ENCODE data around the gene TMEM250. TPM values are rescaled to one million over a fixed set of nuclear protein-coding genes. Genes with fewer than 3 reads are reported as not detected.
A peak's percentile ranks its signal among the peaks of the same experiment; 100 is the strongest.

TMEM250 gene
- total and polyA plus RNA-seq, 9 of the 15 experiments (the other 6 are each of a cell fraction or from before 2014, with no cell fraction given) = 0.32 to 44.6 (median 12.2) TPM

- peaks cover 63% of the 10 kb centered on the region for H3K79me2 ChIP-seq (ENCODE audit: control insufficient read depth, insufficient read depth, low read length)
- ChIA-PET CTCF (ENCODE audit: low intra/inter-chr PET ratio) (no interaction called here), POLR2A (interaction anchor here (0.5 to 2.1 kb wide), 7 partner anchors 10 to 630 kb away, joined by 3 to 9 read pairs (median 3); no protein-coding TSS in a partner anchor)
- intact Hi-C loops (cut with micrococcal nuclease) (loop anchor here (10.0 kb wide), 1 partner anchor 129 kb away; the partner anchor contains the start of gene UBAC1), in situ Hi-C loops (cut with MboI) (no loop called here)
- ATAC-seq (peak; percentile 77), FAIRE-seq (peak; percentile 80), DNase-seq (ENCODE audit: extremely low read depth in 1 of 4, low spot score in 3 of 4) (peak; percentile 67 to 85 (median 74))
- peak overlapping the region; percentile 93 for H3K27ac ChIP-seq (ENCODE audit: extremely low read depth, low read depth, low read length)
- H3K27me3 ChIP-seq (ENCODE audit: control insufficient read depth in 2 of 2, insufficient read depth in 2 of 2, low read length in 2 of 2) = no peaks in the 10 kb centered on the region
- peaks cover 22% of the 10 kb centered on the region; the same call in 2 of the 3 replicates for H3K36me3 ChIP-seq (ENCODE audit: control insufficient read depth, insufficient read depth, low read length)
- peak overlapping the region; percentile 84 for H3K4me2 ChIP-seq (ENCODE audit: insufficient read depth, low read length)
- H3K9me3 ChIP-seq (replicated peaks; ENCODE audit: control insufficient read depth, insufficient read depth, low read depth, low read length) = no peaks in the 10 kb centered on the region
- H4K20me1 ChIP-seq (replicated peaks; ENCODE audit: control insufficient read depth, insufficient read depth, low read length) = peaks cover 16% of the 10 kb centered on the region; the same call in 1 of the 2 replicates
- peak overlapping the region; percentile 62; the same call in 1 of the 2 replicates for H2AFZ ChIP-seq (ENCODE audit: low read depth, low read length)
- no peaks in the 10 kb centered on the region for H3K9me1 ChIP-seq (ENCODE audit: control insufficient read depth, insufficient read depth, low read length)
- H3K4me1 ChIP-seq (replicated peaks in 1 of 2; ENCODE audit: control insufficient read depth in 2 of 2, insufficient read depth in 2 of 2, low read length in 2 of 2) = peaks cover 20 to 72% of the 10 kb centered on the region in 2 experiments; a peak in 4 of 5 replicates
- peak overlapping the region; percentile 70 for H3K4me3 ChIP-seq
- peak overlapping the region; percentile 78 to 98 for H3K9ac ChIP-seq (ENCODE audit: insufficient read depth in 1 of 2, low read depth in 2 of 2, low read length in 2 of 2)
- 4% methylated on average over 10 of the region's 16 CpGs for WGBS (ENCODE audit: insufficient coverage, low coverage, missing lambda C conversion rate)
- BruUV-seq (replicated peaks) = no TSS peak
- TF ChIP-seq, protein P1, sequence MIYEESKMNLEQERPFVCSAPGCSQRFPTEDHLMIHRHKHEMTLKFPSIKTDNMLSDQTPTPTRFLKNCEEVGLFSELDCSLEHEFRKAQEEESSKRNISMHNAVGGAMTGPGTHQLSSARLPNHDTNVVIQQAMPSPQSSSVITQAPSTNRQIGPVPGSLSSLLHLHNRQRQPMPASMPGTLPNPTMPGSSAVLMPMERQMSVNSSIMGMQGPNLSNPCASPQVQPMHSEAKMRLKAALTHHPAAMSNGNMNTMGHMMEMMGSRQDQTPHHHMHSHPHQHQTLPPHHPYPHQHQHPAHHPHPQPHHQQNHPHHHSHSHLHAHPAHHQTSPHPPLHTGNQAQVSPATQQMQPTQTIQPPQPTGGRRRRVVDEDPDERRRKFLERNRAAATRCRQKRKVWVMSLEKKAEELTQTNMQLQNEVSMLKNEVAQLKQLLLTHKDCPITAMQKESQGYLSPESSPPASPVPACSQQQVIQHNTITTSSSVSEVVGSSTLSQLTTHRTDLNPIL (CRISPR knock-in tag; IDR thresholded peaks at IDR 0.05) = no peak
- peak; percentile 49; the same call in 1 of the 2 replicates for TF ChIP-seq ZBTB7A (IDR thresholded peaks at IDR 0.05; ENCODE audit: borderline replicate concordance, control insufficient read depth, low read depth, low read length)
- TF ChIP-seq PRDM10 (IDR thresholded peaks at IDR 0.05; ENCODE audit: partially characterized antibody) = peak; percentile 82
- no peak for TF ChIP-seq MECOM (CRISPR knock-in tag; IDR thresholded peaks at IDR 0.05)
- TF ChIP-seq TFE3 (CRISPR knock-in tag; IDR thresholded peaks at IDR 0.05) = no peak
- TF ChIP-seq NFIC (IDR thresholded peaks at IDR 0.05) = no peak
- no peak for TF ChIP-seq BCLAF1 (IDR thresholded peaks at IDR 0.05; ENCODE audit: borderline replicate concordance in 1 of 2, control insufficient read depth in 1 of 2, low read depth in 2 of 2, low read length in 1 of 2)
Observed at GRCh38 chr9:136093346-136093986, 25.2 kb downstream of the TMEM250 start.
